ENCODE data around the gene PPP1R12B.

- TF ChIP-seq POLR2A (IDR thresholded peaks at IDR 0.05) (no peak), POLR2AphosphoS5 (IDR thresholded peaks at IDR 0.05; ENCODE audit: insufficient read depth in 1 of 2, low read depth in 1 of 2) (no peak)
Measured at GRCh38 chr1:202579806-202580205, 231.3 kb downstream of the PPP1R12B start.
